ENCODE measurements around the gene ITPRIPL1.

Gene ITPRIPL1

GRCh38 chr2:96324721-96325040 lies 436 bp upstream of the ITPRIPL1 start:
- peak; percentile 64 for DNase-seq

GRCh38 chr2:96325884-96326255 lies 753 bp downstream of the ITPRIPL1 start:
- DNase-seq: peak; percentile 49

- DNase-seq: no peak
Observed at GRCh38 chr2:96326564-96326963, 1.4 kb downstream of the ITPRIPL1 start.

- no peak for DNase-seq
Observed at GRCh38 chr2:96326990-96327820, 2.1 kb downstream of the ITPRIPL1 start.

GRCh38 chr2:96329456-96329855 lies 4.3 kb downstream of the ITPRIPL1 start:
- no peak for DNase-seq

GRCh38 chr2:96329874-96330273 lies 4.8 kb downstream of the ITPRIPL1 start:
- DNase-seq: no peak

GRCh38 chr2:96330407-96330806 lies 5.3 kb downstream of the ITPRIPL1 start:
- DNase-seq: no peak

- DNase-seq: no peak
Observed at GRCh38 chr2:96333708-96334107, 8.6 kb downstream of the ITPRIPL1 start.

- DNase-seq: no peak
Observed at GRCh38 chr2:96336104-96336775, 11.1 kb downstream of the ITPRIPL1 start.

- no peak for DNase-seq
Observed at GRCh38 chr2:96336873-96337272, 11.8 kb downstream of the ITPRIPL1 start.

- DNase-seq: no peak
Observed at GRCh38 chr2:96340493-96341414, 15.6 kb downstream of the ITPRIPL1 start.

GRCh38 chr2:96341641-96342040 lies 16.5 kb downstream of the ITPRIPL1 start:
- no peak for DNase-seq

GRCh38 chr2:96342085-96342484 lies 17.0 kb downstream of the ITPRIPL1 start:
- DNase-seq: peak; percentile 40

GRCh38 chr2:96344011-96344410 lies 18.9 kb downstream of the ITPRIPL1 start:
- DNase-seq: peak; percentile 46

- no peak for DNase-seq
Observed at GRCh38 chr2:96345438-96345837, 20.3 kb downstream of the ITPRIPL1 start.

GRCh38 chr2:96345868-96346462 lies 20.8 kb downstream of the ITPRIPL1 start:
- no peak for DNase-seq

GRCh38 chr2:96347395-96347794 lies 22.3 kb downstream of the ITPRIPL1 start:
- DNase-seq: no peak

GRCh38 chr2:96353032-96353561 lies 28.0 kb downstream of the ITPRIPL1 start:
- DNase-seq: no peak

GRCh38 chr2:96353606-96354101 lies 28.5 kb downstream of the ITPRIPL1 start:
- DNase-seq: no peak

GRCh38 chr2:96354492-96354891 lies 29.4 kb downstream of the ITPRIPL1 start:
- DNase-seq: no peak

GRCh38 chr2:96356889-96357288 lies 31.8 kb downstream of the ITPRIPL1 start:
- DNase-seq: no peak

GRCh38 chr2:96359310-96359709 lies 34.2 kb downstream of the ITPRIPL1 start:
- DNase-seq: peak; percentile 30

GRCh38 chr2:96359866-96360265 lies 34.7 kb downstream of the ITPRIPL1 start:
- DNase-seq: no peak

All from stimulated activated CD4-positive, alpha-beta T cell treated with anti-CD3 and anti-CD28 coated beads, Interleukin-15, amount 100 ng/mL, for 24 hours (primary cell).